ENCODE results near the gene MYT1. TPM values are rescaled to one million over a fixed set of nuclear protein-coding genes. Genes with fewer than 3 reads are reported as not detected.

The MYT1 gene
- total and polyA plus RNA-seq, 2 of the 8 experiments (the other 6 are each of a cell fraction or from before 2014, with no cell fraction given): 0.63 to 2.0 TPM

DNA sequence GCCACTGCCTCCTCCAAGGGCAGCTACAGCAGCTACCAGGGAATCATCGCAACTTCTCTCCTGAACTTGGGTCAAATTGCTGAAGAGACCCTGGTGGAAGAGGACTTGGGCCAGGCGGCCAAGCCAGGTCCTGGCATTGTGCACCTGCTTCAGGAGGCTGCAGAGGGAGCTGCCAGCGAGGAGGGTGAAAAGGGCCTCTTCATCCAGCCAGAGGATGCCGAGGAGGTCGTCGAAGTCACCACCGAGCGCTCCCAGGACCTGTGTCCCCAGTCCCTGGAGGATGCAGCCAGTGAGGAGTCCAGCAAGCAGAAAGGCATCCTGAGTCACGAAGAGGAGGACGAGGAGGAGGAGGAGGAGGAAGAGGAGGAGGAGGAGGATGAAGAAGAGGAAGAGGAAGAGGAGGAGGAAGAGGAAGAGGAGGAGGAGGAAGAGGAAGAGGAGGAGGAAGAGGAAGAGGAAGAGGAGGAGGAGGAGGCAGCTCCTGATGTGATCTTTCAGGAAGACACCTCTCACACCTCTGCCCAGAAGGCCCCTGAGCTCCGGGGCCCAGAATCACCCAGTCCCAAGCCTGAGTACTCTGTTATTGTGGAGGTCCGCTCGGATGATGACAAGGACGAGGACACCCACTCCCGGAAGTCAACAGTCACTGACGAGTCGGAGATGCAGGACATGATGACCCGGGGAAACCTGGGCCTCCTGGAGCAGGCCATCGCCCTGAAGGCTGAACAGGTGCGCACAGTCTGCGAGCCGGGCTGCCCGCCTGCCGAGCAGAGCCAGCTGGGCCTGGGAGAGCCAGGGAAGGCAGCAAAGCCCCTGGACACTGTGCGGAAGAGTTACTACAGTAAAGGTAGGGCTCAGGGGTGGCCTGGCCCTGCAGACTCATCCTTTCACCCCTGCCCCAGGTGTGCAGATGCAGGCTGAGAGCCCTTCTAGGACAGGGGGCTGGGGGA is 43.7 kb downstream of the MYT1 start (continued):
- TF ChIP-seq EGR1 (IDR thresholded peaks at IDR 0.05; ENCODE audit: borderline replicate concordance, low read depth, low read length): no peak
- no peak for TF ChIP-seq SIRT6 (IDR thresholded peaks at IDR 0.05; ENCODE audit: low read length)
- no peak for TF ChIP-seq SRF (IDR thresholded peaks at IDR 0.05; ENCODE audit: low read depth, low read length)
- no peak for TF ChIP-seq BCL11A (IDR thresholded peaks at IDR 0.05; ENCODE audit: low read depth in 2 of 2, low read length in 2 of 2)
- no peak for TF ChIP-seq CHD2 (IDR thresholded peaks at IDR 0.05; ENCODE audit: low read length)
- no peak for TF ChIP-seq SAP30 (IDR thresholded peaks at IDR 0.05; ENCODE audit: insufficient read depth, insufficient replicate concordance, low read length)
- TF ChIP-seq KDM1A (IDR thresholded peaks at IDR 0.05; ENCODE audit: borderline replicate concordance, low read length): no peak
- TF ChIP-seq KDM5A (IDR thresholded peaks at IDR 0.05; ENCODE audit: low read length): no peak

All from H1 (cell line).